GM18951 (cell line): ENCODE data around the gene FFAR2.

Experiments used
- POLR2A ChIP-seq: IDR thresholded peaks from 4 replicates; pipeline ENCODE4 v1.6.1; 2011; ENCODE audit warnings: mild to moderate bottlenecking; ENCODE audit not compliant: insufficient read length, insufficient read depth; ENCODE audit errors: extremely low read depth
- in situ Hi-C: fragments of 300-500 bp; cut with MboI; formaldehyde crosslinking; loops from one replicate; pipeline ENCODE4 v1.12.0; 2022; ENCODE audit warnings: low sequenced_read_pairs, mixed read lengths, inconsistent platforms; ENCODE audit not compliant: unreplicated experiment

The FFAR2 gene

GRCh38 chr19:35451338-35452096 is 3.5 kb downstream of the FFAR2 start:
- in situ Hi-C loops: no loop called here

GRCh38 chr19:35454663-35455062 is 6.6 kb downstream of the FFAR2 start:
- TF ChIP-seq POLR2A: no peak
- in situ Hi-C loops: no loop called here

More at GRCh38 chr19:35451338-35452096, 3.5 kb downstream of the FFAR2 start:
- no peak for TF ChIP-seq POLR2A

GRCh38 chr19:35455616-35456201 is 7.7 kb downstream of the FFAR2 start:
- TF ChIP-seq POLR2A: no peak
- in situ Hi-C loops: no loop called here

- no peak for TF ChIP-seq POLR2A
- in situ Hi-C loops: no loop called here
Observed at GRCh38 chr19:35457173-35457572, 9.1 kb downstream of the FFAR2 start.

GRCh38 chr19:35458192-35458591 is 10.1 kb downstream of the FFAR2 start:
- in situ Hi-C loops: no loop called here
- no peak for TF ChIP-seq POLR2A

GRCh38 chr19:35458731-35459391 is 10.8 kb downstream of the FFAR2 start:
- TF ChIP-seq POLR2A: no peak
- in situ Hi-C loops: no loop called here

- no peak for TF ChIP-seq POLR2A
Observed at GRCh38 chr19:35459414-35460082, 11.5 kb downstream of the FFAR2 start.

GRCh38 chr19:35460608-35461007 is 12.6 kb downstream of the FFAR2 start:
- in situ Hi-C loops: loop anchor here (5.0 kb wide), 1 partner anchor 38 kb away; no protein-coding TSS in a partner anchor
- no peak for TF ChIP-seq POLR2A

More at GRCh38 chr19:35459414-35460082, 11.5 kb downstream of the FFAR2 start:
- in situ Hi-C loops: loop anchor here (5.0 kb wide), 1 partner anchor 37 kb away; no protein-coding TSS in a partner anchor

- TF ChIP-seq POLR2A: no peak
- in situ Hi-C loops: loop anchor here (5.0 kb wide), 1 partner anchor 39 kb away; no protein-coding TSS in a partner anchor
Observed at GRCh38 chr19:35461060-35461459, 13.0 kb downstream of the FFAR2 start.

- in situ Hi-C loops: loop anchor here (5.0 kb wide), 1 partner anchor 39 kb away; no protein-coding TSS in a partner anchor
Observed at GRCh38 chr19:35461788-35462187, 13.7 kb downstream of the FFAR2 start.

- in situ Hi-C loops: loop anchor here (5.0 kb wide), 1 partner anchor 40 kb away; no protein-coding TSS in a partner anchor
- no peak for TF ChIP-seq POLR2A
Observed at GRCh38 chr19:35462476-35462953, 14.5 kb downstream of the FFAR2 start.

GRCh38 chr19:35462956-35463355 is 14.9 kb downstream of the FFAR2 start:
- in situ Hi-C loops: loop anchor here (5.0 kb wide), 1 partner anchor 41 kb away; no protein-coding TSS in a partner anchor

- in situ Hi-C loops: no loop called here
- no peak for TF ChIP-seq POLR2A
Observed at GRCh38 chr19:35466259-35466658, 18.2 kb downstream of the FFAR2 start.

GRCh38 chr19:35468637-35469036 is 20.6 kb downstream of the FFAR2 start:
- in situ Hi-C loops: no loop called here
- TF ChIP-seq POLR2A: no peak
